Melanocyte of skin (primary cell): Measurements from ENCODE around the gene ABHD18. TPM values are rescaled to one million over a fixed set of nuclear protein-coding genes. Genes with fewer than 3 reads are reported as not detected.

Source experiments
- total RNA-seq, 2 donors: library from RNA; depleted of rRNA; stranded (reverse); fragments of >200 nt; gene quantifications; 2 replicates each; pipeline ENCODE4 v1.2.3, GENCODE V29; 2012

ABHD18 gene
- 1 to 10 TPM; 5.9 to 6.3 TPM for total RNA-seq

DNA sequence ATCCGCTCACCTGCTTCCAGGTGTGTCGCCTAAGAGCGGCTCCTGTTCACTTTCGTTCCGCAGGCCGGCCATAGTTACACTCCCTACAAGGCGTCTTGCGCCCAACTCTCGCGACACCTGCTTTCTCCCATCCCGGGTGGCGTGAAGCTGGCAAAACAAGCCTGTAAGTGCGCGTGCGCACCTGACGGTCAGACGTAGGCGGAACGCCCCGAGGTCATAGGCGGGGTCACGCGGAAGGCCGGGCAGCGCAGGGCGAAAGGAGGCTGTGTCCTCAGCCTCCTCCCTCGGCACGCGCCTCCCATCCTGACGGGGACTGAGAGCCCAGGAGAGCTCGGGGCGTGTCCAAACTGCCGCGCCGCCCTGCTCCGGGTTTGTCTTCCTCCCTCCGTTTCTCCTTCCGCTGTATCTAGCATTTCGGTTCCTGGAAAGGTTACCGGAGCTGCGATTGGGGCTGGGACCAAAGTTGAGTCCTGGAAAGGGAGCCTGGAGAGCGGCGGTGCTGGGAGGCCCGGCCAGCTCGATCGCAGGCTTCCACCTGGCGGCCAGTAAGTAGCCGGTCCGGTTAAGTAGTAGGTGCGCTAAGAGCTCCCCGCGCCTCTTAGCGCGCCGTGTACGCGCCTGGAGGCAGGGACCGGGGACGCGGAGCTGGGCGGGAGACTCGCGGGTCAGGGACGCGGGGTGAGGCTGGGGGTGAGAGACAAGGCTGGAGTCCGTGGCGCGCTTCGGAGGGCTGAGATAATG is at the start of gene ABHD18, which contains the start of gene MFSD8:
Gene ABHD18 (plus strand): TSS at position 345 of the 741 bp plus-strand sequence. CDS start 17,550 bp downstream, outside the sequence.
Gene MFSD8 (minus strand): TSS at position 112 of the 741 bp plus-strand sequence. CDS start 40 bp downstream, at position 72.

GRCh38 chr4:128060699-128061565 is 95.7 kb downstream of the ABHD18 start, which contains the start of gene LARP1B:
LARP1B (plus strand) TSS chr4:128061312; CDS start chr4:128074952, 13,640 bp downstream.

Other genes with a start within 250 kb of the ABHD18 start
- gene SLC25A31, start 235.0 kb upstream of the ABHD18 start, total RNA-seq = not detected
- gene HSPA4L, start 183.1 kb upstream of the ABHD18 start, total RNA-seq = 1 to 10 TPM; 5.7 to 8.3 TPM
- gene PLK4, start 84.5 kb upstream of the ABHD18 start, total RNA-seq = 10 to 100 TPM in 1 of 2 donors, 1 to 10 TPM in 1; 7.2 to 22.0 TPM
- gene MFSD8, start 233 bp upstream of the ABHD18 start, total RNA-seq = 10 to 100 TPM; 20.3 to 21.0 TPM
- gene LARP1B, start 95.9 kb downstream of the ABHD18 start, total RNA-seq = 10 to 100 TPM; 11.0 to 11.7 TPM